Measurements from ENCODE around the gene SDK1. TPM values are rescaled to one million over a fixed set of nuclear protein-coding genes. Genes with fewer than 3 reads are reported as not detected.
"Not testable (repeated sequence)": the region's sequence is repeated elsewhere in the genome, so short reads cannot be mapped to it uniquely, and the experiment has no call there.

The SDK1 gene
- total and polyA plus RNA-seq, 11 donors, result 2.2 to 5.8 (median 3.4) TPM

GRCh38 chr7:4234886-4235285, 933.8 kb downstream of the SDK1 start:
- 82 to 92% (median 89%) methylated on average over 9 of the region's 9 CpGs for WGBS, 4 donors
- no peaks in the 10 kb centered on the region for H3K9me3 ChIP-seq
- TF ChIP-seq CTCF (IDR thresholded peaks at IDR 0.05), result no peak
- TF ChIP-seq POLR2A (IDR thresholded peaks at IDR 0.05), result no peak

GRCh38 chr7:4235596-4235995, 934.5 kb downstream of the SDK1 start:
- H3K36me3 ChIP-seq, result no peaks in the 10 kb centered on the region
- TF ChIP-seq POLR2A (IDR thresholded peaks at IDR 0.05) (no peak), CTCF (IDR thresholded peaks at IDR 0.05) (no peak)
- H3K27me3 ChIP-seq, result no peaks in the 10 kb centered on the region
- no peak overlapping the region for H3K27ac ChIP-seq
- WGBS, 4 donors, result 86 to 91% (median 87%) methylated on average over 12 to 14 of the region's 14 CpGs
- H3K4me3 ChIP-seq, result no peak overlapping the region
- H3K9me3 ChIP-seq, result no peaks in the 10 kb centered on the region
- DNase-seq, result no peak
- intact Hi-C loops (cut with DNase I), result no loop called here
- ATAC-seq, result no peak
- H3K4me1 ChIP-seq, result no peaks in the 10 kb centered on the region

More at GRCh38 chr7:4234886-4235285, 933.8 kb downstream of the SDK1 start:
- ATAC-seq (no peak), DNase-seq (no peak)
- Histone ChIP-seq H3K27ac (no peak overlapping the region), H3K4me3 (no peak overlapping the region), H3K27me3 (no peaks in the 10 kb centered on the region), H3K4me1 (no peaks in the 10 kb centered on the region), H3K36me3 (no peaks in the 10 kb centered on the region)
- intact Hi-C loops (cut with DNase I), result no loop called here

- H3K27me3 ChIP-seq, result no peaks in the 10 kb centered on the region
- intact Hi-C loops (cut with DNase I), result no loop called here
- H3K36me3 ChIP-seq, result no peaks in the 10 kb centered on the region
- H3K27ac ChIP-seq, result no peak overlapping the region
- ATAC-seq (no peak), DNase-seq (no peak)
- no peaks in the 10 kb centered on the region for H3K4me1 ChIP-seq
- no peaks in the 10 kb centered on the region for H3K9me3 ChIP-seq
- TF ChIP-seq CTCF (IDR thresholded peaks at IDR 0.05) (no peak), POLR2A (IDR thresholded peaks at IDR 0.05) (no peak)
- H3K4me3 ChIP-seq, result no peak overlapping the region
- WGBS, 4 donors, result 91 to 94% (median 92%) methylated on average over 12 of the region's 12 CpGs
Observed at GRCh38 chr7:4236389-4236788, 935.3 kb downstream of the SDK1 start.

- intact Hi-C loops (cut with DNase I); H3K27ac ChIP-seq; H3K4me3 ChIP-seq; DNase-seq; H3K36me3 ChIP-seq; H3K4me1 ChIP-seq; H3K9me3 ChIP-seq; ATAC-seq; H3K27me3 ChIP-seq: not testable (repeated sequence)
- WGBS, 4 donors, result 72 to 81% (median 77%) methylated on average over 5 of the region's 5 CpGs
Observed at GRCh38 chr7:4236873-4237272, 935.8 kb downstream of the SDK1 start.
